WTC11 (cell line): Measurements from ENCODE around the gene ZNF223. TPM values are rescaled to one million over a fixed set of nuclear protein-coding genes. Genes with fewer than 3 reads are reported as not detected.

Experiments used
- ATAC-seq: fragments of 200-7000 bp; cut with Tn5 transposase; 2 replicates; pipeline ENCODE4 v1.10.0; 2021; ENCODE audit warnings: mild to moderate bottlenecking, moderate library complexity
- CTCF ChIA-PET: fragments of 300-600 bp; sonication (Branson Sonifier 250); formaldehyde crosslinking; loops from one replicate; lab custom pipeline; 2021; ENCODE audit warnings: antibody characterized with exemption; lab: Charles Lee
- POLR2A ChIA-PET: fragments of 350-600 bp; sonication (Branson Sonifier 250); formaldehyde crosslinking; loops from one replicate; lab custom pipeline; 2021; ENCODE audit warnings: antibody characterized with exemption; lab: Charles Lee
- DNase-seq: peaks from one replicate; pipeline ENCODE4 v3.0.0; 2021; ENCODE audit warnings: low spot score
- H3K27ac Mint-ChIP-seq: 2 replicates; pipeline ENCODE4 v1.8.0; 2021; ENCODE audit warnings: mixed read lengths
- H3K27me3 Mint-ChIP-seq: 2 replicates; pipeline ENCODE4 v1.8.0; 2021; ENCODE audit warnings: low read depth, mild to moderate bottlenecking, moderate library complexity, mixed read lengths
- H3K36me3 Mint-ChIP-seq: 2 replicates; pipeline ENCODE4 v1.8.0; 2021; ENCODE audit warnings: mixed read lengths
- H3K4me1 Mint-ChIP-seq: 2 replicates; pipeline ENCODE4 v1.8.0; 2022; ENCODE audit warnings: mixed read lengths
- H3K4me3 Mint-ChIP-seq: 2 replicates; pipeline ENCODE4 v1.8.0; 2021; ENCODE audit warnings: mild to moderate bottlenecking, moderate library complexity, mixed read lengths
- H3K9me3 Mint-ChIP-seq: 2 replicates; pipeline ENCODE4 v1.8.0; 2021; ENCODE audit warnings: mixed read lengths
- AR ChIP-seq: fragments of 250-450 bp; sonication (Bioruptor Pico); IDR thresholded peaks from 2 replicates; pipeline ENCODE4 v1.9.0; 2021; ENCODE audit warnings: mild to moderate bottlenecking
- CBFB ChIP-seq: sonication (generic); formaldehyde crosslinking; IDR thresholded peaks from 2 replicates; pipeline ENCODE4 v1.8.1; 2022; ENCODE audit warnings: mild to moderate bottlenecking, low read depth, missing genetic modification reagents
- CDX4 ChIP-seq: fragments of 250-450 bp; sonication (Bioruptor Pico); IDR thresholded peaks from 2 replicates; pipeline ENCODE4 v1.9.0; 2021; ENCODE audit warnings: moderate library complexity, mild to moderate bottlenecking, inconsistent platforms, borderline replicate concordance
- CREB1 ChIP-seq: sonication (generic); formaldehyde crosslinking; IDR thresholded peaks from 2 replicates; pipeline ENCODE4 v1.8.0; 2023; ENCODE audit warnings: mild to moderate bottlenecking, missing genetic modification reagents
- E2F5 ChIP-seq: sonication (generic); formaldehyde crosslinking; IDR thresholded peaks from 2 replicates; pipeline ENCODE4 v1.8.1; 2022; ENCODE audit warnings: mild to moderate bottlenecking, moderate library complexity, missing genetic modification reagents
- ETV6 ChIP-seq: sonication (generic); formaldehyde crosslinking; IDR thresholded peaks from 2 replicates; pipeline ENCODE4 v1.8.1; 2022; ENCODE audit warnings: mild to moderate bottlenecking, missing genetic modification reagents
- FOXK1 ChIP-seq: sonication (generic); formaldehyde crosslinking; IDR thresholded peaks from 2 replicates; pipeline ENCODE4 v1.8.0; 2022; ENCODE audit warnings: mild to moderate bottlenecking, moderate library complexity, missing genetic modification reagents
- GTF2I ChIP-seq: fragments of 250-450 bp; sonication (Bioruptor Pico); conservative IDR thresholded peaks from 2 replicates; pipeline ENCODE4 v1.4.0; 2021; ENCODE audit warnings: mild to moderate bottlenecking
- IRF1 ChIP-seq: sonication (generic); formaldehyde crosslinking; IDR thresholded peaks from 2 replicates; pipeline ENCODE4 v1.8.0; 2023; ENCODE audit warnings: missing genetic modification reagents
- NFYB ChIP-seq: sonication (generic); formaldehyde crosslinking; conservative IDR thresholded peaks from 2 replicates; pipeline ENCODE4 v1.8.0; 2022; ENCODE audit warnings: low read depth, missing genetic modification reagents
- NR3C1 ChIP-seq: sonication (generic); formaldehyde crosslinking; conservative IDR thresholded peaks from 2 replicates; pipeline ENCODE4 v1.8.1; 2023; ENCODE audit warnings: low read depth, mild to moderate bottlenecking, missing genetic modification reagents
- PRDM15 ChIP-seq: sonication (generic); formaldehyde crosslinking; IDR thresholded peaks from 2 replicates; pipeline ENCODE4 v1.8.0; 2022; ENCODE audit warnings: missing genetic modification reagents
- SMAD4 ChIP-seq: sonication (generic); formaldehyde crosslinking; IDR thresholded peaks from 2 replicates; pipeline ENCODE4 v1.8.0; 2022; ENCODE audit warnings: mild to moderate bottlenecking, missing genetic modification reagents
- SP1 ChIP-seq: sonication (generic); formaldehyde crosslinking; conservative IDR thresholded peaks from 2 replicates; pipeline ENCODE4 v1.8.1; 2022; ENCODE audit warnings: missing genetic modification reagents
- STAT6 ChIP-seq: sonication (generic); formaldehyde crosslinking; conservative IDR thresholded peaks from 2 replicates; pipeline ENCODE4 v1.8.1; 2023; ENCODE audit warnings: mild to moderate bottlenecking, low read depth, missing genetic modification reagents, moderate library complexity
- USF2 ChIP-seq: sonication (generic); formaldehyde crosslinking; IDR thresholded peaks from 2 replicates; pipeline ENCODE4 v1.8.1; 2023; ENCODE audit warnings: mild to moderate bottlenecking, missing genetic modification reagents, moderate library complexity
- ZBTB43 ChIP-seq: sonication (generic); formaldehyde crosslinking; IDR thresholded peaks from 2 replicates; pipeline ENCODE4 v1.8.1; 2023; ENCODE audit warnings: mild to moderate bottlenecking, missing genetic modification reagents
- ZNF232 ChIP-seq: sonication (generic); formaldehyde crosslinking; IDR thresholded peaks from 2 replicates; pipeline ENCODE4 v1.8.0; 2022; ENCODE audit warnings: mild to moderate bottlenecking, missing genetic modification reagents
- ZNF396 ChIP-seq: fragments of 250-450 bp; sonication (Bioruptor Pico); IDR thresholded peaks from 2 replicates; pipeline ENCODE4 v1.8.0; 2021; ENCODE audit warnings: mild to moderate bottlenecking, moderate library complexity, borderline replicate concordance
- ZNF425 ChIP-seq: fragments of 250-450 bp; sonication (Bioruptor Pico); conservative IDR thresholded peaks from 2 replicates; pipeline ENCODE4 v1.9.0; 2021; ENCODE audit warnings: mild to moderate bottlenecking
- total RNA-seq: library from RNA; stranded (reverse); gene quantifications from 3 replicates; pipeline ENCODE4 v1.2.3, GENCODE V29; 2021

Gene ZNF223
- total RNA-seq, 1 experiment from 2014 or later: 5.7 TPM

GRCh38 chr19:44069415-44069814 lies 17.6 kb downstream of the ZNF223 start:
- TF ChIP-seq CBFB (CRISPR knock-in tag) (no peak), SMAD4 (CRISPR knock-in tag) (no peak), ZBTB43 (no peak), CDX4 (no peak), ZNF232 (CRISPR knock-in tag) (no peak), E2F5 (no peak), FOXK1 (no peak), AR (no peak), CREB1 (no peak), GTF2I (CRISPR knock-in tag) (no peak), USF2 (CRISPR knock-in tag) (no peak), ETV6 (CRISPR knock-in tag) (no peak), NR3C1 (CRISPR knock-in tag) (no peak), SP1 (CRISPR knock-in tag) (no peak), NFYB (CRISPR knock-in tag) (no peak), PRDM15 (CRISPR knock-in tag) (no peak), STAT6 (CRISPR knock-in tag) (no peak), IRF1 (CRISPR knock-in tag) (no peak), ZNF425 (CRISPR knock-in tag) (no peak), ZNF396 (CRISPR knock-in tag) (no peak)
- H3K36me3 Mint-ChIP-seq: peaks cover 53% of the 10 kb centered on the region
- ChIA-PET CTCF (no interaction called here), POLR2A (no interaction called here)
- DNase-seq (no peak), ATAC-seq (no peak)
- peaks cover 24% of the 10 kb centered on the region for H3K27me3 Mint-ChIP-seq
- H3K4me3 Mint-ChIP-seq: no peak overlapping the region
- peaks cover 16% of the 10 kb centered on the region for H3K4me1 Mint-ChIP-seq
- H3K27ac Mint-ChIP-seq: no peak overlapping the region
- H3K9me3 Mint-ChIP-seq: peaks cover 66% of the 10 kb centered on the region
